CD4-positive, CD25-positive, alpha-beta regulatory T cell (primary cell): ENCODE data around the gene OR14A16. TPM values are rescaled to one million over a fixed set of nuclear protein-coding genes. Genes with fewer than 3 reads are reported as not detected.

Experiments
- ATAC-seq, 2 donors: fragments of 150-1000 bp; cut with Tn5 transposase; one replicate each; pipeline ENCODE4 v1.10.0; 2021; ENCODE audit warnings: low read depth in 2 of 2, moderate number of reproducible peaks in 2 of 2, moderate library complexity in 1 of 2
- DNase-seq, 3 donors: peaks; one replicate each; pipeline versions ENCODE4 v3.0.0 to v3.0.0-alpha.2; 2012 to 2022; ENCODE audit warnings: mixed read lengths in 1 of 3
- H3K27ac ChIP-seq: one replicate; pipeline ENCODE4 v1.7.0; 2013; ENCODE audit warnings: mild to moderate bottlenecking, low read length; ENCODE audit not compliant: insufficient read depth, poor library complexity, severe bottlenecking
- H3K27me3 ChIP-seq: one replicate; pipeline ENCODE4 v1.7.0; 2013; ENCODE audit warnings: low read length; ENCODE audit not compliant: control insufficient read depth, insufficient read depth
- H3K36me3 ChIP-seq: one replicate; pipeline ENCODE4 v1.7.0; 2013; ENCODE audit warnings: mild to moderate bottlenecking, low read length, moderate library complexity; ENCODE audit not compliant: control insufficient read depth, insufficient read depth
- H3K4me1 ChIP-seq: 2 replicates; pipeline ENCODE4 v1.7.0; 2013; ENCODE audit warnings: mild to moderate bottlenecking, low read length; ENCODE audit not compliant: insufficient read depth, control insufficient read depth, poor library complexity, severe bottlenecking
- H3K4me3 ChIP-seq: one replicate; pipeline ENCODE4 v1.7.0; 2013; ENCODE audit warnings: low read depth, mild to moderate bottlenecking, low read length, moderate library complexity
- H3K9me3 ChIP-seq, 2 experiments: 1 replicate in 1 of 2; 2 replicates in 1 of 2; pipeline ENCODE4 v1.7.0; 2013; ENCODE audit warnings: low read length in 2 of 2, mild to moderate bottlenecking in 1 of 2, moderate library complexity in 1 of 2; ENCODE audit not compliant: control insufficient read depth in 2 of 2
- H3K27ac Mint-ChIP-seq, 3 donors: one replicate each; pipeline ENCODE4 v1.8.0; 2020 to 2022; ENCODE audit warnings: mild to moderate bottlenecking in 3 of 3, mixed read lengths in 3 of 3, moderate library complexity in 2 of 3
- H3K27me3 Mint-ChIP-seq: one replicate; pipeline ENCODE4 v1.8.0; 2022; ENCODE audit warnings: mild to moderate bottlenecking, mixed read lengths
- H3K36me3 Mint-ChIP-seq: one replicate; pipeline ENCODE4 v1.8.0; 2020; ENCODE audit warnings: mixed read lengths
- H3K4me1 Mint-ChIP-seq, 4 donors: one replicate each; pipeline ENCODE4 v1.8.0; 2020 to 2022; ENCODE audit warnings: mixed read lengths in 4 of 4, mild to moderate bottlenecking in 1 of 4
- H3K4me3 Mint-ChIP-seq, 4 donors: one replicate each; pipeline ENCODE4 v1.8.0; 2020 to 2022; ENCODE audit warnings: mild to moderate bottlenecking in 4 of 4, mixed read lengths in 4 of 4, moderate library complexity in 3 of 4
- H3K9me3 Mint-ChIP-seq, 7 donors: one replicate each; pipeline ENCODE4 v1.8.0; 2020 to 2022; ENCODE audit warnings: mixed read lengths in 7 of 7, mild to moderate bottlenecking in 3 of 7, moderate library complexity in 2 of 7
- polyA plus RNA-seq, 4 donors: library from polyadenylated mRNA; unstranded; fragments of 300-500 nt; fragmentation: Illumina TruSeq; gene quantifications; one replicate each; pipeline ENCODE4 v1.2.3, GENCODE V29; 2021
- total RNA-seq: library from RNA; stranded (reverse); gene quantifications from one replicate; pipeline ENCODE4 v1.2.3, GENCODE V29; 2022

OR14A16 gene
- total and polyA plus RNA-seq, 5 donors from 2014 or later, result not detected

GRCh38 chr1:247854899-247855545, 31.1 kb upstream of the OR14A16 start:
- H3K27me3 ChIP-seq, result peaks cover 7% of the 10 kb centered on the region
- Mint-ChIP-seq H3K27me3 (peaks cover 21% of the 10 kb centered on the region), H3K36me3 (no peaks in the 10 kb centered on the region), H3K9me3 (peaks cover 0 to 3% (median 0%) of the 10 kb centered on the region in 7 donors), H3K4me3 (no peak overlapping the region), H3K27ac (no peak overlapping the region), H3K4me1 (peaks cover 0 to 10% (median 5%) of the 10 kb centered on the region in 4 donors)
- no peaks in the 10 kb centered on the region for H3K36me3 ChIP-seq
- H3K9me3 ChIP-seq, result no peaks in the 10 kb centered on the region
- H3K4me1 ChIP-seq, result no peaks in the 10 kb centered on the region
- H3K27ac ChIP-seq, result no peak overlapping the region
- no peak overlapping the region for H3K4me3 ChIP-seq
- ATAC-seq (no peak), DNase-seq (no peak)

- ATAC-seq (no peak), DNase-seq (no peak)
- H3K36me3 Mint-ChIP-seq, result no peaks in the 10 kb centered on the region
- no peaks in the 10 kb centered on the region for H3K27me3 Mint-ChIP-seq
- H3K9me3 Mint-ChIP-seq, result no peaks in the 10 kb centered on the region
- H3K4me3 ChIP-seq, result no peak overlapping the region
- no peak overlapping the region for H3K27ac ChIP-seq
- no peaks in the 10 kb centered on the region for H3K27me3 ChIP-seq
- H3K4me1 ChIP-seq, result no peaks in the 10 kb centered on the region
- H3K9me3 ChIP-seq, result no peaks in the 10 kb centered on the region
- no peak overlapping the region for H3K27ac Mint-ChIP-seq
- no peaks in the 10 kb centered on the region for H3K4me1 Mint-ChIP-seq
- no peaks in the 10 kb centered on the region for H3K36me3 ChIP-seq
- H3K4me3 Mint-ChIP-seq, result no peak overlapping the region
Measured at GRCh38 chr1:247849616-247850015, 25.7 kb upstream of the OR14A16 start.

GRCh38 chr1:247848346-247848745, 24.4 kb upstream of the OR14A16 start:
- Mint-ChIP-seq H3K27me3 (no peaks in the 10 kb centered on the region), H3K9me3 (no peaks in the 10 kb centered on the region), H3K27ac (no peak overlapping the region), H3K4me1 (no peaks in the 10 kb centered on the region), H3K36me3 (no peaks in the 10 kb centered on the region), H3K4me3 (peak overlapping the region in 1 of 4 donors; percentile 34)
- ATAC-seq (no peak), DNase-seq (no peak)
- H3K36me3 ChIP-seq, result no peaks in the 10 kb centered on the region
- no peaks in the 10 kb centered on the region for H3K27me3 ChIP-seq
- H3K9me3 ChIP-seq, result no peaks in the 10 kb centered on the region
- no peaks in the 10 kb centered on the region for H3K4me1 ChIP-seq
- H3K4me3 ChIP-seq, result no peak overlapping the region
- H3K27ac ChIP-seq, result no peak overlapping the region

GRCh38 chr1:247845693-247846017, 21.7 kb upstream of the OR14A16 start:
- Mint-ChIP-seq H3K27me3 (no peaks in the 10 kb centered on the region), H3K27ac (no peak overlapping the region), H3K4me3 (no peak overlapping the region), H3K36me3 (no peaks in the 10 kb centered on the region), H3K4me1 (peaks cover 0 to 2% (median 0%) of the 10 kb centered on the region in 4 donors), H3K9me3 (peaks cover 0 to 4% (median 0%) of the 10 kb centered on the region in 7 donors)
- Histone ChIP-seq H3K4me3 (no peak overlapping the region), H3K36me3 (no peaks in the 10 kb centered on the region), H3K27ac (no peak overlapping the region), H3K4me1 (no peaks in the 10 kb centered on the region), H3K9me3 (no peaks in the 10 kb centered on the region), H3K27me3 (no peaks in the 10 kb centered on the region)
- DNase-seq, result no peak
- no peak for ATAC-seq

- no peaks in the 10 kb centered on the region for H3K27me3 ChIP-seq
- DNase-seq (no peak), ATAC-seq (no peak)
- peaks cover 0 to 4% (median 0%) of the 10 kb centered on the region in 7 donors for H3K9me3 Mint-ChIP-seq
- no peaks in the 10 kb centered on the region for H3K36me3 Mint-ChIP-seq
- no peaks in the 10 kb centered on the region for H3K27me3 Mint-ChIP-seq
- no peaks in the 10 kb centered on the region for H3K4me1 ChIP-seq
- H3K9me3 ChIP-seq, result no peaks in the 10 kb centered on the region
- no peak overlapping the region for H3K27ac ChIP-seq
- no peak overlapping the region for H3K4me3 ChIP-seq
- H3K4me3 Mint-ChIP-seq, result no peak overlapping the region
- H3K27ac Mint-ChIP-seq, result no peak overlapping the region
- no peaks in the 10 kb centered on the region for H3K36me3 ChIP-seq
- H3K4me1 Mint-ChIP-seq, result peaks cover 0 to 2% (median 0%) of the 10 kb centered on the region in 4 donors
Measured at GRCh38 chr1:247845011-247845692, 21.2 kb upstream of the OR14A16 start.

- Mint-ChIP-seq H3K4me3 (no peak overlapping the region), H3K4me1 (peaks cover 0 to 2% (median 0%) of the 10 kb centered on the region in 4 donors), H3K9me3 (peaks cover 0 to 4% (median 2%) of the 10 kb centered on the region in 7 donors), H3K27me3 (no peaks in the 10 kb centered on the region), H3K36me3 (no peaks in the 10 kb centered on the region), H3K27ac (no peak overlapping the region)
- no peaks in the 10 kb centered on the region for H3K27me3 ChIP-seq
- no peak overlapping the region for H3K4me3 ChIP-seq
- no peak overlapping the region for H3K27ac ChIP-seq
- DNase-seq (no peak), ATAC-seq (no peak)
- no peaks in the 10 kb centered on the region for H3K9me3 ChIP-seq
- no peaks in the 10 kb centered on the region for H3K36me3 ChIP-seq
- H3K4me1 ChIP-seq, result no peaks in the 10 kb centered on the region
Measured at GRCh38 chr1:247843411-247843810, 19.5 kb upstream of the OR14A16 start.

GRCh38 chr1:247841796-247842195, 17.9 kb upstream of the OR14A16 start, which contains the start of gene OR11L1:
TSS of gene OR11L1 (minus strand) at chr1:247841896. CDS start at chr1:247841896, 0 bp downstream.
- Histone ChIP-seq H3K9me3 (no peaks in the 10 kb centered on the region), H3K27me3 (no peaks in the 10 kb centered on the region), H3K4me1 (no peaks in the 10 kb centered on the region), H3K27ac (no peak within 1 kb of the TSS), H3K4me3 (no peak within 1 kb of the TSS), H3K36me3 (no peaks in the 10 kb centered on the region)
- ATAC-seq (no peak), DNase-seq (no peak)
- Mint-ChIP-seq H3K36me3 (no peaks in the 10 kb centered on the region), H3K27me3 (no peaks in the 10 kb centered on the region), H3K4me1 (peaks cover 0 to 2% (median 0%) of the 10 kb centered on the region in 4 donors), H3K27ac (peak within 1 kb of the TSS in 1 of 3 donors; percentile 38), H3K9me3 (peaks cover 0 to 5% (median 3%) of the 10 kb centered on the region in 7 donors), H3K4me3 (no peak within 1 kb of the TSS)

- H3K27me3 ChIP-seq, result no peaks in the 10 kb centered on the region
- Mint-ChIP-seq H3K27me3 (no peaks in the 10 kb centered on the region), H3K4me3 (no peak overlapping the region), H3K36me3 (no peaks in the 10 kb centered on the region), H3K9me3 (peaks cover 0 to 7% (median 3%) of the 10 kb centered on the region in 7 donors), H3K27ac (no peak overlapping the region), H3K4me1 (peaks cover 0 to 2% (median 0%) of the 10 kb centered on the region in 4 donors)
- no peaks in the 10 kb centered on the region for H3K4me1 ChIP-seq
- no peak for DNase-seq
- no peak overlapping the region for H3K4me3 ChIP-seq
- ATAC-seq, result no peak
- H3K27ac ChIP-seq, result no peak overlapping the region
- H3K9me3 ChIP-seq, result no peaks in the 10 kb centered on the region
- H3K36me3 ChIP-seq, result no peaks in the 10 kb centered on the region
Measured at GRCh38 chr1:247840818-247841217, 16.9 kb upstream of the OR14A16 start.
